GM18499 (cell line): ENCODE measurements around the gene RENBP.

Source experiments
- ATAC-seq: cut with Tn5 transposase; IDR thresholded peaks from one replicate; pipeline ENCODE4 v1.9.1; 2021; ENCODE audit warnings: moderate number of reproducible peaks; ENCODE audit not compliant: insufficient read depth, unreplicated experiment

RENBP gene

GRCh38 chrX:153956044-153956907 is 11.8 kb upstream of the RENBP start:
- no peak for ATAC-seq

- ATAC-seq = no peak
Observed at GRCh38 chrX:153955228-153955732, 10.8 kb upstream of the RENBP start.

GRCh38 chrX:153954558-153955227 is 10.2 kb upstream of the RENBP start:
- no peak for ATAC-seq

- ATAC-seq = no peak
Observed at GRCh38 chrX:153953892-153954557, 9.6 kb upstream of the RENBP start.

- no peak for ATAC-seq
Observed at GRCh38 chrX:153953342-153953830, 8.9 kb upstream of the RENBP start.

- no peak for ATAC-seq
Observed at GRCh38 chrX:153952373-153953026, 8.1 kb upstream of the RENBP start.

- ATAC-seq = no peak
Observed at GRCh38 chrX:153951683-153952372, 7.4 kb upstream of the RENBP start.

GRCh38 chrX:153950127-153950526 is 5.7 kb upstream of the RENBP start:
- ATAC-seq = no peak

GRCh38 chrX:153948847-153949805 is 4.7 kb upstream of the RENBP start:
- ATAC-seq = no peak

GRCh38 chrX:153948002-153948466 is 3.6 kb upstream of the RENBP start:
- no peak for ATAC-seq

GRCh38 chrX:153947009-153947769 is 2.7 kb upstream of the RENBP start:
- ATAC-seq = no peak

GRCh38 chrX:153945956-153946943 is 1.8 kb upstream of the RENBP start:
- no peak for ATAC-seq

- no peak for ATAC-seq
Observed at GRCh38 chrX:153944800-153945150, 332 bp upstream of the RENBP start.

- no peak for ATAC-seq
Observed at GRCh38 chrX:153941336-153942252, 2.8 kb downstream of the RENBP start.

GRCh38 chrX:153939573-153939972 is 4.9 kb downstream of the RENBP start:
- ATAC-seq = no peak
